GM19452 (cell line): ENCODE data around the gene FOXJ1.

Source experiments
- ATAC-seq: cut with Tn5 transposase; IDR thresholded peaks from one replicate; pipeline ENCODE4 v1.9.1; 2021; ENCODE audit not compliant: unreplicated experiment

The FOXJ1 gene

DNA sequence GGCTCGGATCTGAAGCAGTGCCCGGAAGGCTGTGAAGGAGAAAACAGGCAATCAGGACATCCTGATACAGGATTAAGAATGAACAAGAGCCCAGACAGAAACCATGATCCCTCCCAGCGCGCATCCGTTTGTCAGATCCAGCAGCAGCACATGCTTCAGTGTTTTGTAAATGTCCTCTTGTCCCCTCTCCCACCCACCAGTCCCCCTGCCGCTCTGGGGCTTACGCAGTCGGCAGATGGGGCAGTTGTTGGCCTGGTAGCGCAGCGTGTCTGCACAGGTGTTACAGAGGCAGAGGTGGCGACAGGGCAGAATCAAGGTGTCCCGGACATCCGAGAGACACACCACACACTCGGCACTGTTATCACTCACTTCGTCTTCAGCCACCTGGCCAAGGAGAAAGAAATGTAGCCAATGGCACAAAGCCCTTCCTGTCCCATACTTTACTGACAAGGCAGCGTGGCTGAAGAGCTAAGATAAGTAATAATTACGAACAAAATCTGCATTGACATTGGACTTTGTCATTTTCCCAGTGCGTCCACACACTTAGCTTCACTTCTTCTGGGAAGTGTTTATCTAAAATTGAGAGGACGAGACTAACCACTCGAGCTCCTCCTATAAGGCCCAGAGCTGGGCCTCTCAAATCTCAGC is 20.7 kb upstream of the FOXJ1 start:
- no peak for ATAC-seq

DNA sequence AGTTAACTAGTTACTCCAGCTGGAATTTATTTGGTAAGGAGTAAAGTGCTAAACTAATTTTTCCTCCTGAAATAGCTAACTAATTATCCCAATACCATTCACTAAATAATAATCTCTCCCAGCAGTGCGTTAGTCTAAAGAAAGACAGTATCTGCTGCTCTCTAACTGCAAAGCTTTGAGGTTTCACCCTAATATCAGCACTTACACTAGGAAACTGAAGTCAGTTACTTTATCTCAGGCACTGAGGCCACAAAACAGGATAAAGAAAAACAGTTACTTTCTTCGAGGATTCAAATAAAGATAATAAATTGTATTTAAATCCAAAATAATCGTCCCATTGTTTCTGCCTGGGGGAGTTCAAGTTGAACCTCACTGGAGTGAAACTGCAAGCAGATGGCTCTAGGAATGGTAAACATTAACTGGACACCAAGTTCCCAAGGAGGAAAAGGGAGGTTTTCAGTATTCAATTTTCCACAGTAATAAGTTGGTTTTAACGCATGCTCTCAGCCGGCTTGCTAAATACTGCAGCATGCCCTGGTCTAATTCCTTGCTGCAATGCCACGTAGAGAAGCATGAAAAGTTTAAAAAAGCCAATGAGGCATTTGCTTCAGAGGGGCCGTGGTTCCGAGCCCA is 20.0 kb upstream of the FOXJ1 start:
- ATAC-seq = no peak

DNA sequence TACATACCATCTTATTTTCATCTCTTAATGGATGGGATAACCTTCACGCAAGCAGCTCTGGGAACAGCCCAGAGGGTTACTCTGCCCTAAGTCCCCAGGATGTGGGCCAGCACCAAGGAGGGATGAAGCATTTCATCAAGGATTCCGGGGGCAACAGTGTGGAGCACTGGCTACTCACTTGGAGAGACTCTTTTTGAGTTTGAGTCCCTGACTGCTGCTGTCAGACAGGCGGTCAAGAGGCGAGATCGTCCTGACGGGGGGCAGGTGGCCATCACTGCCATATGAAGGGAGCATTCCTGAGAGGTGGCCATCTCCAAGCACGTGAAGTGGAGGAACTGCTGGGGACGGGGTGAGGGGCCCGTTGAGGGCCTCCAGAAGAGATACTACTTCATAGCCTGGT is 18.1 kb upstream of the FOXJ1 start:
- ATAC-seq = no peak

DNA sequence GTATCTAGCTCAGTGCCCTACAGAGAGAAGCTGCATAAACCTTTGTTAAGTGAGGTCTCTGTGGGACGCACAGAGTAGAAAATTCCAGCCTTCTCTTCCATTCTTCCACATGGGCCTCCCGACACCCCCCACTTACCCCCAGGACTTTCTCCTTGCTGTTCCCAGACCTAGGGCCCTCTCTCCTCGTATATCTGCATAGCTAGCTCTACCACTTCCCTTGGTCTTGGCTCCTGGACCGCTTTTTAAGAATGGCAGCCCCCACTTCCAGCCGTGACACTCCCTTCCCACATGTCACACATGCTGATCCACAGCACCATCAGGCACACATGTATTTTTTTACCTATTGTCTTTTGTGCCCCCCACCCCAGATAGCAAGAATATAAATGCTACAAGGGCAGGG is 16.7 kb upstream of the FOXJ1 start:
- ATAC-seq = no peak

DNA sequence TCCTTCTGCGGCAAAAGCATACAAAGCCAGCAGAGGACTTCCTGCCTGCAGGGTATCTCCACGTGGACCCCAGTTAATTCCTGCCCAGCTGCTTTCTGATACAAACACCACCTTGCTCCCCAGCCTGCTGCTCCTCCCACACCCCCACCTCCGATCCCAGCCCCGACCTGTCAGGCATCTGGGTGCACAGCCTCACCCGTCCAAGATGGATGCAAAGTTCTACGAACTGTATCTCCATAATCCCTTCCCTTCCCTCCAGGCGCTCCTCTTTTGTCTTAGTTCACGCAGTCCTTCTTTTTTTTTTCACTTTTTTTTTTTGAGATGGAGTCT is 15.6 kb upstream of the FOXJ1 start:
- no peak for ATAC-seq

DNA sequence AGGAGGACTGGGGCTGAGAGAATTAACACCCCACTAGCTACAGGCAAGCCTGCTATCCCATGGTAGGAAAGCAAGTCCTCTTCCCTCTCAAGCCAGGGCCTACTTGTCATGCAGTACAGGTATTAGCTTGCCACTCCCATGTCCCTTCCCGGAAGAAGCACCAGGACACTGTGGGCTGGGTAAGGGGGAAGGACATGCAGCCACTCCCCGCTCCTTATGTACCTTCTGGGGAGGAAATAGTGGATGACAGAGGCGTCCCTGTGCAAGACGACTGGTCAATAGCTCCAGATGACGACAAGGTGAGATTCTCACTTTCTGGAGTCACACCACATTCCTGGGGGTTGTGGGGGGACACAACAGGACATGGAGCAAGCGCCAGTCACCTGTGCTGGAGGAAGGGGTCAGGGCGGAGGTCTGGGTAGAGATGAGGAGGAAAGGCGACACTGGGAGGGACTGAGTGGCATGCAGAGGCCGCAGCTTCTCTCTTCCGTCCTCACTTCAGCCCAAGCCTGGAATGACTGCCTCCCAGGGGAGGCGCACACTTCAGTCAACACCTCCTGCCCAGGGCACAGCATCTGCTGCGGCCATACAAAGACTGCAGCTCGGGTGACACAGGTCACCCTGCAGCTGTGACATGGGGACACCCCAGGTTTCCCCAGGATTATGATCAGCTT is 15.1 kb upstream of the FOXJ1 start:
- no peak for ATAC-seq

DNA sequence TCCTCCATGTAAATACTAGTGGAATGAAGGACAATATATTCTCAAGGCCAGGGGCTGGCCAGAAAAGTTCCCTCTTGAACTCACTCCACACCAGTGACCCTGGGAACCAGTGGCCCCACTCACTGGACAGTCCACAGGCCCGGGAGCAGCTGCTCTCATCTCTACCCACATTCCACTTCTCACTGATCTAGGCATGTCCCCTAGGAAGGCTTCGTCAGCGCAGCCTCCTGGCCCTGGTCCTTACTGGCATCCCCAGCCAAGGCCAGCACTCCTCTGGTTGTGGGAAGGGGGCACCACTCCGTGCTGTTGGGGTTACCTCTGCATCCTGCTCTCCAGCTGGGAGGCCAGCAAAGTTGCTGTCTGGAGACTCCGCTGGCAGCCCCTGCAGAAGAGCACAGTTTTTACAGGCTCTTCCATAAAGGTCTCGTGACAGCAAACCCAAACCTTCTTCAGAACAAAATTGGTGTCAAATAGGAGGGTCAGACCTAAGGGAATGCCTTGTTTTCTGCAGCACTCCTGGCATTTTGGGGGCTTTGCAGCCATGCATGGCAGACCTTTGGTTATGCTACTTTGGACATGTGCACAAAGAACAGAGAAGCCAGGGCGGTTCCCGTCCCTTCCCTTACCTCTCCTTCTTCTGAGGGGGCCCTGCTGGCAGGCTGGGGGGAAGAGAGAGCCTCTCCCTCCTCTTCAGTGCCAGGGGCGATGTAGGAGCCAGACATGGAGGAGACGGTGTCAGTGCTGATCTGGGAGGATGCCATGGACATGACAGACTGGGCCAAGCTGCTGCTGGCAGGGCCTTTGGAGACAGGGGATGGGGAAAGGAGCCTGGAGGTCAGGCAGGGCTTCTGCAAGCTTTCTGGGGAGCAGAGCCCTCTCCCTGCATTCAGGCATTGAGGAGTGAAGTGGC is 14.1 kb upstream of the FOXJ1 start:
- no peak for ATAC-seq

DNA sequence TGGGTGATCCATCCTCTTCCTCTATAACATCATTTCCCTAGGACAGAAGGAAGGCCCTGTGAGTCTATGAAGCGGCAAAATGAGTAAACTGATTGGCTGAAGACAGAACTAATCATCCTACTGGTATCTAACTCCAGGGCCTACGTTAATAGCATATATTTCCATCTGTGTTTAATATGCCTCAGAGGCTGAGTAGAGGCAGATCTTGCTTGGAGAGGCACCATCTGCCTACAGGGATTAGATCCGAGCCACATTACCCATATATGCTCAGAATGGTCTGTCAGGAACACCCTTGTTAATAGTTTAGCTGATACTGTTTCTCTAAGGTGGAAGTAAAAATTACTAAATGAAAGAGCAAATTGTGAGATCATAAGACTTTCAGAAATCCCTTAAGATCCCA is 13.2 kb upstream of the FOXJ1 start:
- no peak for ATAC-seq

DNA sequence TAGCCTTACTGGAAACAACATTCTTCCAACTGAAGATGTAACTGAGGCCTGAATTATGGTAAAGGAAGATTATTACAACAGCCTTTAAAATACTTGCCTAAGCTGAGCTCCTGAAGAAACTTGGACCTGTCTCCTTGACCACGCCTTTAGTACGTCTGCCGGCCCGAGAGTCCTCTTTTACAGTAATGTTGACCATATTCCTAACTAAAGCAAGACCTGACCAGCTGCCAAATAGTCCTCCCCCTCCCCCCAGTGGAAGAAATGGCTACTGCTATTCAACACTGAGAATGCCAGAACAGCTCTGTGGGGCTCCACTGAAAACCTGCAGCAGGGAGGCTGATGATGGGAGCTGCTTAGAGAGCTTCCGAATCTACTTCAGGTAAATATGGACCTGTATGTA is 12.6 kb upstream of the FOXJ1 start:
- ATAC-seq = no peak

DNA sequence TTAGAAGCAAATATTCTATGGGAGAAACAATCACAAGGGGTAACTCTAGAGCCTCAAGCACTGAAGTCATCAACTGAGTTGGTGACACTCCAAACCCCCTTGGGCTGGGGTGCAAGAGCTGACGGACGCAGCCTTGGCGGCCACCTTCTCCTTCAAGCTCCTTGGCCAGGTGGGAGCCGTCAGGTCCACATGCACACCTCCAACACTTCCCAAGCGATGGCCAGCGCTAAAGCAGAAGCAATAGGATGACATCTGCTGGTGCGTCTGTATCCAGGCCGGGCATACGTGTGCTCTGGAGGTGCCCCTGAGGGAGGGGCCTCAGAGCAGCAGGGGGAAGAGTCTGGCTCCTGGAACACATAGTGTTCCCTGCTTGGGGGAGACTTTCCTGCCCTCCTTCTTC is 12.2 kb upstream of the FOXJ1 start:
- no peak for ATAC-seq

DNA sequence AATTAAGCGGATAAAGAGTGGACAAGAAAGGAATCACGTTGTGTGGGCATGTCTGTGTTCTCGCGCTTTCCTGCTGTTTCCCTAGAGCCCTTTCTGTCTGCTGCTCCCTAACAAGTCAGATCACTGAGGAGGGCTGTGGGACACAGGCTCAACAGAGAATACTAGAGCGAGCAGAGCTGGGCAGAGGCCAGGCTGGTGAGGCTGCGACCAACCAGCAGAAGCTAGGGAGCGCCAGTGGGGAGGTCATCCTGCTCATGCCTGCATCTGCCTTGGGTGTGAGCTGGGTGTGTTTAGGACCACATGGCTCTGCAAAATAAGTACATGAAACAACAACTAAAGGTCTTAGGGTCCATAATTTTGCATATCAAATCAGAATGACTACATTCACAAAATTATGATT is 11.5 kb upstream of the FOXJ1 start:
- no peak for ATAC-seq

DNA sequence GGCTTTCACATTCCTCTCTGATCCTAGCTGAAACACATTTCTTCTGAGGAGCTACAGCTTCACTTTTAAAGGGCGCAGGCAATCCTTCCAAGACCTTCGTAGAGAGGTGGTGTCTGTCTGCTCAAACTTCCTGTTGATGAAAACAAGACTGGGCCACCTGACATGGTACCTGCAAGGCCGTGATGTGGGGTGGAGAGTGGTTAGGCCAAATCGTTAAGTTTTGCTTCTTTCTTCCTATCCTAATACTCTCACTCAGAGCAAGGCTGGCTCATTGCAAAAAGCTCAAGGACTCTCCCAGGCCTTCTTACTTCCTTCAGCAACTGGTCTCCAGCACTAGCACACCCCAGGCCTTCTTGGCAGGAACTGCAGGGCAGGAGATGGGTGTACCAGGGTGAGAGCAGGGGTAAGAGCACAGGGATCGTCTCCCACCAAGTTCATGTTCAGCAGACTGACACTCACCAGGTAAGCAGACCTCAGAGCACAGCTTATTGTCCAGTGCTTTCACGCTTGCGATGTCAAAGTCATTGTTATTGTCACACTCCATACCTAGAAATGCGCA is 10.9 kb upstream of the FOXJ1 start:
- ATAC-seq = no peak

DNA sequence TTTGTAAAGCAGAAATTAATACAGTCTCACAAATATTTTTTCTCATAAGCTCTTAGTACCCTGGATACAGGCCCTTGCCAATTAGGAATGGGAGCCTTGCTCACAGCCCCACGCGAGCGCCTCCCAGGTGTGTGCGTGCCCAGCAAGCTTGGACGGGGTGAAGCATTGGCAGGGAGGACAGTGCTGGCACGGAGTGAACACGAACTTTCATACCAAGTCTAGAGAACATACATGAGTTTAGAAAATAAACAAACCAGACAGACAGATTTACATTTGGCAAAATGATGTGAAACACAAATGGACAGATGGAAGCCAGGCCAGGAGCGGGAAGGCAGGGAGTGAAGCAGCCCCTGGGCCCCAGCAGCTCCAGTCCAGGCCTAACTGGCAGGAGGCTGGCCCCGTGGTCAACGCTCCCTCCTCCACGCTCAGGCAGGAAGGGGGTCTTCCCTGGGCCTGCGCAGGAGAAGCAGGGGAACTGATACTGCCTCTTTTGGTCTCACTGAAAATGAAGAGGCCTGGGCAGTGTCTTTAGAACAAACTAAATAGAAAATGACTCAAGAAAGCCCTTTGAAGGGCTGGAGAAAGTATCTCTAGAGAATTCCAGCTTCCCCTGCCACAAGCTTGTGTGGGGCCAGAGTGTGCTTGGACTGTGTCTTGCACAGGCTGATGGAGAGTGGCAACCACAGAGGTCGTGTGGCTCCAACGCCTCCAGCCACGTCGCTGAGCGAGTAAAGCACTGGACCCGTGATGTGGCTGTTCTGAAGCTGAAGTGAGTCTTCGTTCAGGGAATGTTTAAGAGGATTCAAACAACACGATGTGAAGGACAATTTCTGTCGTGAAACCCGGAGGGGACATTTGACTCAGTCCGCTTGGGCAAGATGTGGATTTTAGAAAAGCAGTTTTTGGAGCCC is 9.9 kb upstream of the FOXJ1 start:
- ATAC-seq = no peak

DNA sequence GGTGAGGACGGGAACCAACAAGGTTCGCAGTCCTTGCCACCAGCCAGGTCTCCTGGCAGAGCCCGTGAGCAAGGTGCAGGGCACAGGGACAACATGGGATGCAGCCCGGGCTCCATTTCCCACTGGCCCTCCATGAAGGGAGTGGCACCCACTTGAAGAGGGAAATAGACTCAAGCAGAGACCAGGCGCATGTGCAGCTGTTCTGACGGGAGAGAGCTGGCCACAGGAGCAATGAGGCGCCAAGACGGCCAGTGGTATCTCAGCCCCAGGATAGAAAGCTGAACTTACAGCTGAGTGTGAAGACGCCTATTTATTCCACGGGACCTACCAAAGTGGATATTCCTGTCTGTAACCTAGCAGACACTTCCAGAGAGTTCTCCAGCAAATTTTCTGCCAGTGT is 8.2 kb upstream of the FOXJ1 start:
- no peak for ATAC-seq

DNA sequence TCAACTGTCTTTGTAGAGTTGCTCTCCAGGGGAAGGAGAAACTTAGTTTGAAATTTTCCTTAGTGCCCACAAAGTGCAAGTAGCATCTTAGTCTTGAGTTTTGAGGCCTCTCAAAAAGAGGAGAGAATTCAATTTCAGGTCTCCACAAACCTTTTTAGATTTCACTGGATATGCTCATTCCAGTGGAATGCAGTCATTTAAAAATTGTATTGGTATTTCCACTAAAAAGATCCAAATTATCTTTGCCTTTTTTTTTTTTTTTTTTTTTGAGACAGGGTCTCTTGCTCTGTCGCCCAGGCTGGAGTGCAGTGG is 6.9 kb upstream of the FOXJ1 start:
- no peak for ATAC-seq

DNA sequence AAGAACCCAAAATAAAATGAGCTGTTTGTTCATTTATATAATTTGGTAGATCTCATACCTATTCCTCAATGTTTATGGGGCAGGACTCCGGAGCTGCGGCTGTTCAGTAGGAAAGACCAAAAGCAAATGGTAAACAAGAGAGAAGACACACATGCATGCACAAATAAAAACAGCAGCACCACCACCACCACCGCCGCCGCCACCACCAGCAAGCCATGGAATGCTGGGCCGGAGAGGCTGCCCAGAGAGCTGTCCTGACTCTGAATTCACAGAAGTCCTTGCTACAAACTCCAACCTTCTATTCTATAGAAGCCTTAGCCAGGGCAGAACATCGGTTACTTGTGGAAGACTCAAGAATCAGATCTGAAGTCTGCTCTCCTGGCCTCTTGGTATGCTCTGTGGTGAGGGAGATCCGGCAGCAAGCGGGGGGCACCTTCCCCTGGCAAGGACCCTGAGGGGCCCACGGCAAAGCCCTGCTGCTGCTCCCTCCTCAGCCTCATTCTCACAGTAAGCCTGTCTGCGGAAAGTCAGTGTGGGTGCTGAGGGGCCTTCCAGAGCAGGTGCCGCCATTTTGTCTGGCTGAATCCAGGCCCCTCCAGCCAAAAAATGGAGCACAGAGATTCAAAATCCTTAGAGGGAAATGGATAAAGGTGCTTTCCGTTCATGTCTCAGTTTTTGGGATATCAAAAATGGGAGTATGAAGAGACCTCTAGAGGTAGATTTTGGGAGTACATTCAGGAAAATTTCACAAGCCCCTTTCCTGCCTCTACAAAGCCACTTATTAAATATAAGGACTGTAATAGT is 6.4 kb upstream of the FOXJ1 start:
- no peak for ATAC-seq

DNA sequence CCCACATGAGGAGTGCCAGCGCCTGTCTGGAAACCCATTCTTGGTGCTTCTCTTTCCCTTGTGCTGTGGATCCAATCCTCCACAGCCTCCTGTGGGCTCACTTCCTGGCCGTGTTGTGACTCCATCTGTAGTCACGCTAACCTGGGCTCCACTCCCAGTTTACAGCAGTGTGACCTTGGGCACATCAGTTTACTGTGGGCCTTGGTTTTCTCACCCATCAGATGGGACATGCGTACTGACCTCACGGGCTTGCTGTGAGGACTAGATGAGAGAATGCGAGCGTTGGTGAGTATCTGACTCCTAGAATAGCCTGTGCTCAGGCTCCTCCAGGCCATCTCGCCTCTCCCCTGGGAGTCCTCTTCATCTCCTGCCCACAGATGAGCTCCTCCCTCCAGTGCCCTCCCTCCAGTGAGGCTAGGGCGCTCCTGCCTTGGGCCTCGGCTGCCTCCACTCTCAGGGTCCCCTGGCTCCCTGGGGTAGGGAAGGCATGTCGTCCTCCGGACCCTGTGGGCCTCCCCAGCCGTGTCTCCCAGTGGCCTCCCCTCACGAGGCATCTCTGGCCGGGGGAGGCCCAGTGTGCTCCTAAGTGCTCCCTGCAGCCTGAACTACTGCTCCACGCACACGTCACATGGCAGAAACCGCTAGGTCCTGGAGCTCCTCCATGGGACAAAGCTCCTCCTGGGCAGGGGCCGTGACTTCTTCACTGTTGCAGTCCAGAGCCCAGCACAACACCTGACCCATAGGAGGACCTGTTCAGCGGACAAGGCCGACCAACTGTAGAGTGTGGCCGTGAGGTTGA is 5.2 kb upstream of the FOXJ1 start:
- no peak for ATAC-seq

DNA sequence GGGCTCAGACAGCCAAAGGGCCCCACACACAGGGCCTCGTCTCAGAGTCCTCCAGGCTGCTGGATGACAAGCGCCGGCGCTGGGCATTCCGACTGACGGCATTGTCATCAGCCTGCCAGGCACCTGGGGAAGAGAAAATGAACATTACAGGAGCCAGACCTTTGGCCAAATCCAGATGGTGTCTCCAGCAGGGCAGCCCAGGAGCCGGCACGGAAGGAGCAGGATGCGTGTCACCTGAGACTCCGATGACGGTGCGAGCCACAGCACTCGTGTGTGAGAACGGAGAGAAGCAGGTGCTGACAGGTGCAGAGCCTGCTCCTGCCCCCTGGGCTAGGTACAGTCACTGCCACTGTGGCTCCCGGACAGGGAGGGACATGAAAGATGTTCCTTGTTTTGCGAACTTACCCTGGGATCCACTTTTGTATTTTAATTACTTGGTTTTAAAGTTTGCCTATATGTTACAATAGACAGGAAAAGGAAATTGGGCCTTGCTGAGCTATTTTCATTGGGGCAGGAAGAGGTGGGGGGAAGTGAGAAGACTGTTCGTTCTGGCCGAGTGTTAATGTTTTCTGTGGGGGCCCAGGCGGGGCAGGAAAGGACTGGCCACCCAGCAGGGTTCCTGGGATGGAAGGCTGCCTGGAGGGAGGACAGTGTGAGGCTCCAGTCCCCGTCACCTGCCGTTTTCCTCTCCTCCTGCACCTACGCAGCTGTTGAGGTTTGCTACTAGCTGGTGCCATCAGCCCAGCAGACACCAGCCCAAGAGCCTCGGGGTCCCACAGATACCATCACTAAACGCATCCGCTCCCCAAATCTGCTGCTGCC is 4.4 kb upstream of the FOXJ1 start:
- ATAC-seq = no peak
